ENCODE measurements around the gene NKAIN4. TPM values are rescaled to one million over a fixed set of nuclear protein-coding genes. Genes with fewer than 3 reads are reported as not detected.

NKAIN4 gene
- total and polyA plus RNA-seq, 4 donors: 0.05 TPM; not detected in 3

DNA sequence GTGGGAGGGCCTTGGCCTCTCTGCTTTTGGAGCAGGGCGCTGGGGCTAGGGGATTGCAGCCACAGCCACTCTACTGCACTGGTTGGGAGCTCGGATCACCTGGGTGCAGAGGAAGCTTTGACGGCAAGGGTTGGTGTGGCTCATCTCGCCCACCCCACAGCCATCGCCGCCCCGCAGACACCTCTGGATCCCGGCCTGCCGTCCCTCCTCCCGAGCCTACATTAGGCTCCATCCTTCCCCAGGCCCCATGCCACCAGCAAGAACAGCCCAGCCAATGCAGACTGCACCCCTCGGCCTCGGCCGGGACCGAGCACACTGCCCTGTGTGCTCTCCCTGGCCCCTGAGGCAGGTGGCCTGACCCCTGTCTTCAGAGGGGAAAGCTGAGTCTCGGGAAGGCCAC, 6.3 kb upstream of the NKAIN4 start:
- H3K27me3 ChIP-seq (ENCODE audit: control insufficient read depth in 4 of 4, insufficient read depth in 4 of 4, low read length in 3 of 4): peaks cover 0 to 9% (median under 1%) of the 10 kb centered on the region in 4 donors

GRCh38 chr20:63259734-63260460, 5.6 kb upstream of the NKAIN4 start:
- DNase-seq (ENCODE audit: low spot score): no peak
- Histone ChIP-seq H3K36me3 (ENCODE audit: control insufficient read depth in 4 of 4, insufficient read depth in 3 of 4, low read depth in 1 of 4, low read length in 3 of 4) (no peaks in the 10 kb centered on the region), H3K27ac (ENCODE audit: low read depth in 1 of 2, low read length in 2 of 2) (no peak overlapping the region), H3K27me3 (ENCODE audit: control insufficient read depth in 4 of 4, insufficient read depth in 4 of 4, low read length in 3 of 4) (peaks cover 0 to 11% (median 3%) of the 10 kb centered on the region in 4 donors), H3K4me3 (ENCODE audit: low read depth in 1 of 3, low read length in 3 of 3) (no peak overlapping the region), H3K9me3 (ENCODE audit: control insufficient read depth in 4 of 4, low read length in 3 of 4) (no peaks in the 10 kb centered on the region), H3K9ac (ENCODE audit: low read depth in 1 of 2, low read length in 2 of 2) (no peak overlapping the region), H3K4me1 (ENCODE audit: control insufficient read depth in 4 of 4, insufficient read depth in 4 of 4, low read length in 3 of 4) (no peaks in the 10 kb centered on the region)
- WGBS: 75% methylated on average over 25 of the region's 25 CpGs
- TF ChIP-seq RAD21 (IDR thresholded peaks at IDR 0.05) (no peak), HNF4G (IDR thresholded peaks at IDR 0.05) (no peak), EGR1 (IDR thresholded peaks at IDR 0.05; ENCODE audit: low read depth in 2 of 2) (no peak), NR2F2 (IDR thresholded peaks at IDR 0.05) (no peak), JUND (IDR thresholded peaks at IDR 0.05) (no peak), MAX (IDR thresholded peaks at IDR 0.05) (no peak), HNF4A (conservative IDR thresholded peaks at IDR 0.05) (no peak), YY1 (IDR thresholded peaks at IDR 0.05) (no peak), TAF1 (conservative IDR thresholded peaks at IDR 0.05) (no peak), FOXA2 (IDR thresholded peaks at IDR 0.05) (no peak), FOXA1 (IDR thresholded peaks at IDR 0.05) (no peak)
- TF ChIP-seq, protein P1, sequence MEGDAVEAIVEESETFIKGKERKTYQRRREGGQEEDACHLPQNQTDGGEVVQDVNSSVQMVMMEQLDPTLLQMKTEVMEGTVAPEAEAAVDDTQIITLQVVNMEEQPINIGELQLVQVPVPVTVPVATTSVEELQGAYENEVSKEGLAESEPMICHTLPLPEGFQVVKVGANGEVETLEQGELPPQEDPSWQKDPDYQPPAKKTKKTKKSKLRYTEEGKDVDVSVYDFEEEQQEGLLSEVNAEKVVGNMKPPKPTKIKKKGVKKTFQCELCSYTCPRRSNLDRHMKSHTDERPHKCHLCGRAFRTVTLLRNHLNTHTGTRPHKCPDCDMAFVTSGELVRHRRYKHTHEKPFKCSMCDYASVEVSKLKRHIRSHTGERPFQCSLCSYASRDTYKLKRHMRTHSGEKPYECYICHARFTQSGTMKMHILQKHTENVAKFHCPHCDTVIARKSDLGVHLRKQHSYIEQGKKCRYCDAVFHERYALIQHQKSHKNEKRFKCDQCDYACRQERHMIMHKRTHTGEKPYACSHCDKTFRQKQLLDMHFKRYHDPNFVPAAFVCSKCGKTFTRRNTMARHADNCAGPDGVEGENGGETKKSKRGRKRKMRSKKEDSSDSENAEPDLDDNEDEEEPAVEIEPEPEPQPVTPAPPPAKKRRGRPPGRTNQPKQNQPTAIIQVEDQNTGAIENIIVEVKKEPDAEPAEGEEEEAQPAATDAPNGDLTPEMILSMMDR (IDR thresholded peaks at IDR 0.05; ENCODE audit: low read depth, low read length, missing input control): no peak
- TF ChIP-seq, protein P2, sequence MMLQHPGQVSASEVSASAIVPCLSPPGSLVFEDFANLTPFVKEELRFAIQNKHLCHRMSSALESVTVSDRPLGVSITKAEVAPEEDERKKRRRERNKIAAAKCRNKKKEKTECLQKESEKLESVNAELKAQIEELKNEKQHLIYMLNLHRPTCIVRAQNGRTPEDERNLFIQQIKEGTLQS (IDR thresholded peaks at IDR 0.05): no peak
- TF ChIP-seq, protein P3, sequence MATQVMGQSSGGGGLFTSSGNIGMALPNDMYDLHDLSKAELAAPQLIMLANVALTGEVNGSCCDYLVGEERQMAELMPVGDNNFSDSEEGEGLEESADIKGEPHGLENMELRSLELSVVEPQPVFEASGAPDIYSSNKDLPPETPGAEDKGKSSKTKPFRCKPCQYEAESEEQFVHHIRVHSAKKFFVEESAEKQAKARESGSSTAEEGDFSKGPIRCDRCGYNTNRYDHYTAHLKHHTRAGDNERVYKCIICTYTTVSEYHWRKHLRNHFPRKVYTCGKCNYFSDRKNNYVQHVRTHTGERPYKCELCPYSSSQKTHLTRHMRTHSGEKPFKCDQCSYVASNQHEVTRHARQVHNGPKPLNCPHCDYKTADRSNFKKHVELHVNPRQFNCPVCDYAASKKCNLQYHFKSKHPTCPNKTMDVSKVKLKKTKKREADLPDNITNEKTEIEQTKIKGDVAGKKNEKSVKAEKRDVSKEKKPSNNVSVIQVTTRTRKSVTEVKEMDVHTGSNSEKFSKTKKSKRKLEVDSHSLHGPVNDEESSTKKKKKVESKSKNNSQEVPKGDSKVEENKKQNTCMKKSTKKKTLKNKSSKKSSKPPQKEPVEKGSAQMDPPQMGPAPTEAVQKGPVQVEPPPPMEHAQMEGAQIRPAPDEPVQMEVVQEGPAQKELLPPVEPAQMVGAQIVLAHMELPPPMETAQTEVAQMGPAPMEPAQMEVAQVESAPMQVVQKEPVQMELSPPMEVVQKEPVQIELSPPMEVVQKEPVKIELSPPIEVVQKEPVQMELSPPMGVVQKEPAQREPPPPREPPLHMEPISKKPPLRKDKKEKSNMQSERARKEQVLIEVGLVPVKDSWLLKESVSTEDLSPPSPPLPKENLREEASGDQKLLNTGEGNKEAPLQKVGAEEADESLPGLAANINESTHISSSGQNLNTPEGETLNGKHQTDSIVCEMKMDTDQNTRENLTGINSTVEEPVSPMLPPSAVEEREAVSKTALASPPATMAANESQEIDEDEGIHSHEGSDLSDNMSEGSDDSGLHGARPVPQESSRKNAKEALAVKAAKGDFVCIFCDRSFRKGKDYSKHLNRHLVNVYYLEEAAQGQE (IDR thresholded peaks at IDR 0.05): no peak

More for the DNA sequence above, 6.3 kb upstream of the NKAIN4 start:
- Histone ChIP-seq H3K36me3 (ENCODE audit: control insufficient read depth in 4 of 4, insufficient read depth in 3 of 4, low read depth in 1 of 4, low read length in 3 of 4) (no peaks in the 10 kb centered on the region), H3K9me3 (ENCODE audit: control insufficient read depth in 4 of 4, low read length in 3 of 4) (no peaks in the 10 kb centered on the region), H3K9ac (ENCODE audit: low read depth in 1 of 2, low read length in 2 of 2) (no peak overlapping the region), H3K4me3 (ENCODE audit: low read depth in 1 of 3, low read length in 3 of 3) (no peak overlapping the region), H3K4me1 (ENCODE audit: control insufficient read depth in 4 of 4, insufficient read depth in 4 of 4, low read length in 3 of 4) (no peaks in the 10 kb centered on the region), H3K27ac (ENCODE audit: low read depth in 1 of 2, low read length in 2 of 2) (no peak overlapping the region)
- WGBS: 78% methylated on average over 15 of the region's 15 CpGs
- no peak for DNase-seq (ENCODE audit: low spot score)
- TF ChIP-seq, protein P1 (IDR thresholded peaks at IDR 0.05; ENCODE audit: low read depth, low read length, missing input control): no peak
- TF ChIP-seq EGR1 (IDR thresholded peaks at IDR 0.05; ENCODE audit: low read depth in 2 of 2): no peak
- TF ChIP-seq FOXA2 (IDR thresholded peaks at IDR 0.05): no peak
- TF ChIP-seq, protein P3 (IDR thresholded peaks at IDR 0.05): no peak
- TF ChIP-seq RXRA (IDR thresholded peaks at IDR 0.05): no peak
- TF ChIP-seq, protein P2 (IDR thresholded peaks at IDR 0.05): no peak
- no peak for TF ChIP-seq YY1 (IDR thresholded peaks at IDR 0.05)
